ENCODE measurements around the gene FAM111B.

DNA sequence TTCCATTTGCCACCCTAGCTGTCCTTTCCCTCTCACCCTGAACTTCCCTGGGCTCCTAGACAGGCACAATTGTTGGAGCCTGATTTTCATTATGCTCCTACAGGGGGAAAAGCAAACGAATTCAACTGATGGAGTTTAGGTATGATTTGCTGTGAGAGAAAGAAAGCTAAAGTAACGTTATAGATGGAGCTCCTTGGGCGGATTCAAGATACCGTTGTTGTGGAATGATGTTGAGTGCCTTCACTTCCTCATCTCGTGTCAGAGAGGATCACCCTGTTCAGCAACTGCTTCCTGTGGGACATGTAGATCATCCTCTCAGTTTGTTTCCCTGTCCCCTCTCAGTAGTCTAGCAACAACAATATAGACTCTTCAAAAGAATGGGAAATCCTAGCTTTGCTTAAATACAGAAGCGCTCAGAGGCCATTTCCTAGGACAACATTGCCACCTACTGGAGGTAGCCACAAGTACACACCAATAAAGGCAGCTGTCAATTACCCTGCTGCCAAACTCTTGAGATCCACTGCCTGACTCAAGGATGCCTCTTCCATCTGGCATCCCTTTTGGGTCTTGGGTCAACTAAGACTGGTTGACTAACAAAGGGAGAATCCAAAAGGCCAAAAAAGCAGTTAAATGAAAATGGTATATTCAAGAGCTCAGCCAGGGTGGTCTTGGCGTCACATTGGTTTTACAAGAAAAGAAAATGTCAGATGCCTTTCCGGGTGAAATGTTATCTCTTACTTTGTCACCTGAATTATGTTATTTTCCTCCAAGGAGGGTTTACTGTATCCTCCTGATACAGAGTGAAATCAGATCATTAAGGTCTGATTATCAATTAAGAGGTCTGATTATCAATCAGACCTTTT, 51.4 kb downstream of the FAM111B start:
- TF ChIP-seq EZH2 (IDR thresholded peaks at IDR 0.05; ENCODE audit: borderline replicate concordance, low read depth, low read length, poor library complexity, severe bottlenecking), result no peak
- TF ChIP-seq, protein P1, sequence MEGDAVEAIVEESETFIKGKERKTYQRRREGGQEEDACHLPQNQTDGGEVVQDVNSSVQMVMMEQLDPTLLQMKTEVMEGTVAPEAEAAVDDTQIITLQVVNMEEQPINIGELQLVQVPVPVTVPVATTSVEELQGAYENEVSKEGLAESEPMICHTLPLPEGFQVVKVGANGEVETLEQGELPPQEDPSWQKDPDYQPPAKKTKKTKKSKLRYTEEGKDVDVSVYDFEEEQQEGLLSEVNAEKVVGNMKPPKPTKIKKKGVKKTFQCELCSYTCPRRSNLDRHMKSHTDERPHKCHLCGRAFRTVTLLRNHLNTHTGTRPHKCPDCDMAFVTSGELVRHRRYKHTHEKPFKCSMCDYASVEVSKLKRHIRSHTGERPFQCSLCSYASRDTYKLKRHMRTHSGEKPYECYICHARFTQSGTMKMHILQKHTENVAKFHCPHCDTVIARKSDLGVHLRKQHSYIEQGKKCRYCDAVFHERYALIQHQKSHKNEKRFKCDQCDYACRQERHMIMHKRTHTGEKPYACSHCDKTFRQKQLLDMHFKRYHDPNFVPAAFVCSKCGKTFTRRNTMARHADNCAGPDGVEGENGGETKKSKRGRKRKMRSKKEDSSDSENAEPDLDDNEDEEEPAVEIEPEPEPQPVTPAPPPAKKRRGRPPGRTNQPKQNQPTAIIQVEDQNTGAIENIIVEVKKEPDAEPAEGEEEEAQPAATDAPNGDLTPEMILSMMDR (conservative IDR thresholded peaks at IDR 0.05; ENCODE audit: low read depth, low read length), result peak; percentile 94

Measured in A673 (cell line).